ENCODE results near the gene NTPCR. TPM values are rescaled to one million over a fixed set of nuclear protein-coding genes. Genes with fewer than 3 reads are reported as not detected.

NTPCR gene
- total RNA-seq, 1 donor, result 15.6 TPM

DNA sequence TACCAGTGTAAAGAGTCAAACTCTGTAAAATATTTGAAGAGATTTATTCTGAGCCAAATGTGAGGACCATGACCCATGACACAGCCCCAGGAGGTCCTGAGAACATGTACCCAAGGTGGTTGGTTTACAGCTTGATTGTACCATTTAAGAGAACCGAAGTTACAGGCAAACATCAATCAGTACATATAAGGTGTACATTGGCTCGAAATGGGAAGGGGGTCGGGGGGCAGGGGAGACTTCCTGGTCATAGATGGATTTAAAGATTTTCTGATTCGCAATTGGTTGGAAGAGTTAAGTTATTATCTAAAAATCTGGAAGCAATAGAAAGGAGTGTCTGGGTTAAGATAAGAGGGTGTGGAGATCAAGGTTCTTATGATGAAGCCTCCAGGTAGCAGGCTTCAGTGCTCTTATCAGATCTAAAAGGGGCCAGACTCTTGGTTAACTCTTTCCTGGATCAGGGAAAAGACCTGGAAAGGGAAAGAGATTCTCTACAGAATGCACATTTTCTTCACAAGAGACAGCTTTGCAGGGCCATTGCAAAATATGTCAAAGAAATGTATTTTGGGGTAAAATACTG, 47.5 kb upstream of the NTPCR start:
- Histone ChIP-seq H3K36me3 (ENCODE audit: insufficient read depth, low read length) (no peaks in the 10 kb centered on the region), H3K27me3 (ENCODE audit: insufficient read depth, low read length) (peaks cover 12% of the 10 kb centered on the region), H3K4me3 (ENCODE audit: insufficient read depth, low read length) (no peak overlapping the region), H3K79me2 (ENCODE audit: insufficient read depth, low read length) (no peaks in the 10 kb centered on the region), H2AFZ (ENCODE audit: low read length) (no peak overlapping the region), H3K4me2 (ENCODE audit: insufficient read depth, low read length) (no peak overlapping the region), H3K9me3 (ENCODE audit: low read depth, low read length) (no peaks in the 10 kb centered on the region), H3K27ac (ENCODE audit: low read depth, low read length) (no peak overlapping the region), H3K4me1 (ENCODE audit: insufficient read depth, low read length) (no peaks in the 10 kb centered on the region), H4K20me1 (ENCODE audit: insufficient read depth, low read length) (no peaks in the 10 kb centered on the region)
- no peak for DNase-seq (ENCODE audit: insufficient read length, low spot score, missing footprints)
- TF ChIP-seq CTCF (IDR thresholded peaks at IDR 0.05; ENCODE audit: extremely low read depth, low read depth, low read length), result no peak

DNA sequence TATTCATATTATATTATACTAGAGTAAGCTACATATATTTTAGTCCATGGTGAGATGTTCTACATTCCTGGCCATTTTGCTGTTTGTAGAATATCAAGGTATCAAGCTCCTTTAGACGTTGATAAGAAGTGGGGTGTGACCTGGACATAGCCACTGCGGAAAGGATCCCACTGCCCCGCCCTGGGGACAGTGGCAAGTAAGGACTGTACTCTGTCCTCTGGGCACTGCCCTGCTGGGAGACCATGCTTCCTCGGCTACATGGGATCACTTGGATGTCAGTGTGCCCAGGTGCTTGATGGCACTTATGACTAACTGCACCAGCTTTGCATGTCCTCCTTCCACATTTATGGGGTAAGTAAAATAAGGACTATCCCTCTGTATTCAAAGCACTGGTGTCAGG, 46.3 kb upstream of the NTPCR start:
- no peak overlapping the region for H3K4me3 ChIP-seq (ENCODE audit: insufficient read depth, low read length)
- H3K79me2 ChIP-seq (ENCODE audit: insufficient read depth, low read length), result no peaks in the 10 kb centered on the region
- H2AFZ ChIP-seq (ENCODE audit: low read length), result no peak overlapping the region
- no peak overlapping the region for H3K4me2 ChIP-seq (ENCODE audit: insufficient read depth, low read length)
- H3K27me3 ChIP-seq (ENCODE audit: insufficient read depth, low read length), result peaks cover 12% of the 10 kb centered on the region
- TF ChIP-seq CTCF (IDR thresholded peaks at IDR 0.05; ENCODE audit: extremely low read depth, low read depth, low read length), result no peak
- no peak for DNase-seq (ENCODE audit: insufficient read length, low spot score, missing footprints)
- H3K4me1 ChIP-seq (ENCODE audit: insufficient read depth, low read length), result no peaks in the 10 kb centered on the region
- H3K9me3 ChIP-seq (ENCODE audit: low read depth, low read length), result no peaks in the 10 kb centered on the region
- no peaks in the 10 kb centered on the region for H3K36me3 ChIP-seq (ENCODE audit: insufficient read depth, low read length)
- no peaks in the 10 kb centered on the region for H4K20me1 ChIP-seq (ENCODE audit: insufficient read depth, low read length)
- no peak overlapping the region for H3K27ac ChIP-seq (ENCODE audit: low read depth, low read length)

GRCh38 chr1:232904566-232904965, 45.8 kb upstream of the NTPCR start:
- DNase-seq (ENCODE audit: insufficient read length, low spot score, missing footprints), result no peak
- Histone ChIP-seq H3K4me1 (ENCODE audit: insufficient read depth, low read length) (no peaks in the 10 kb centered on the region), H3K9me3 (ENCODE audit: low read depth, low read length) (no peaks in the 10 kb centered on the region), H3K27ac (ENCODE audit: low read depth, low read length) (no peak overlapping the region), H3K36me3 (ENCODE audit: insufficient read depth, low read length) (no peaks in the 10 kb centered on the region), H4K20me1 (ENCODE audit: insufficient read depth, low read length) (no peaks in the 10 kb centered on the region), H2AFZ (ENCODE audit: low read length) (no peak overlapping the region), H3K4me2 (ENCODE audit: insufficient read depth, low read length) (no peak overlapping the region), H3K27me3 (ENCODE audit: insufficient read depth, low read length) (peaks cover 11% of the 10 kb centered on the region), H3K4me3 (ENCODE audit: insufficient read depth, low read length) (no peak overlapping the region), H3K79me2 (ENCODE audit: insufficient read depth, low read length) (no peaks in the 10 kb centered on the region)
- no peak for TF ChIP-seq CTCF (IDR thresholded peaks at IDR 0.05; ENCODE audit: extremely low read depth, low read depth, low read length)

DNA sequence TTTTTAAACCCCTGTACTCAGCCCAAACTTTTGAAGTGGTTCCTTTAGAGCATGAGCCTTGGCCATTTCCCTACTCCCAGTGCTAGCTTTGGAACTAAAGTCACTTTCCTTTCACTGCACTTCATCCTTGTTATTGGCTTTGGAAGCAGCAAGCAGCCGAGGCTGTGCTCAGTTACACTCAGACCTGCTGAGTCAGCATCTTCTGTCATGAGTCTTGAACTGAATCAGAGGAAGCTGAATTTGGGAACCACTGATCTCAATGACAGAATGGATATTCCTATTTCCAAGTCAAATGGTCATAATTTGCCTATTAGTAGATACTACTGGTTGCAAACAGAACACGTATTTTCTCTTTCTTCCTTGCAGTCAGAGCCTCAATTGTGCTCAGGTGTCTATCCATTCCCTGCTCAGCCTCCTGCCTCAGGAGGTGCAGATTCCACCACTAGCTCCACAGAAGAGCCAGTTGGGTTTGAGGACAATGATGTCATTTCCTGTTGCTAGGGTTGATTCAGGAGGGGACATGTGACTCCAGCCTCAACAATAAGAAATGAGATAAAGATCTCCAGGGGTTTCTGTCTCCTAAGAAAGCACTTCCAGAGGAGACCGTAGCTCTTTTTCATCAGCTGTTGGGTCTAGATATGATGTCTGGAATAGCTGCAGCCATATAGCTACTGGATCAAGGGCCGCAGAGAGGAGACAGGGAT, 44.9 kb upstream of the NTPCR start:
- no peaks in the 10 kb centered on the region for H3K36me3 ChIP-seq (ENCODE audit: insufficient read depth, low read length)
- H3K27me3 ChIP-seq (ENCODE audit: insufficient read depth, low read length), result peaks cover 3% of the 10 kb centered on the region
- no peaks in the 10 kb centered on the region for H3K79me2 ChIP-seq (ENCODE audit: insufficient read depth, low read length)
- H3K4me1 ChIP-seq (ENCODE audit: insufficient read depth, low read length), result no peaks in the 10 kb centered on the region
- no peak overlapping the region for H3K27ac ChIP-seq (ENCODE audit: low read depth, low read length)
- no peaks in the 10 kb centered on the region for H4K20me1 ChIP-seq (ENCODE audit: insufficient read depth, low read length)
- H3K4me3 ChIP-seq (ENCODE audit: insufficient read depth, low read length), result no peak overlapping the region
- no peak overlapping the region for H3K4me2 ChIP-seq (ENCODE audit: insufficient read depth, low read length)
- TF ChIP-seq CTCF (IDR thresholded peaks at IDR 0.05; ENCODE audit: extremely low read depth, low read depth, low read length), result no peak
- H3K9me3 ChIP-seq (ENCODE audit: low read depth, low read length), result no peaks in the 10 kb centered on the region
- H2AFZ ChIP-seq (ENCODE audit: low read length), result no peak overlapping the region
- no peak for DNase-seq (ENCODE audit: insufficient read length, low spot score, missing footprints)

All from osteoblast (primary cell).